ENCODE measurements around the gene FUCA1. TPM values are rescaled to one million over a fixed set of nuclear protein-coding genes. Genes with fewer than 3 reads are reported as not detected.

Gene FUCA1
- total RNA-seq, 1 donor from 2014 or later: 12.6 TPM

GRCh38 chr1:23865543-23865930, 2.6 kb downstream of the FUCA1 start:
- H3K27ac ChIP-seq: no peak overlapping the region
- H3K4me3 Mint-ChIP-seq: no peak overlapping the region
- no peaks in the 10 kb centered on the region for H3K79me2 ChIP-seq (ENCODE audit: low read depth)
- H3K4me2 ChIP-seq: no peak overlapping the region
- no peak overlapping the region for H3K27ac Mint-ChIP-seq
- H3F3A ChIP-seq (ENCODE audit: low read depth): no peaks in the 10 kb centered on the region
- no peaks in the 10 kb centered on the region for H3K36me3 ChIP-seq
- H3K4me3 ChIP-seq: no peak overlapping the region
- no peak overlapping the region for H2AFZ ChIP-seq (replicated peaks)
- H3K9me3 Mint-ChIP-seq: no peaks in the 10 kb centered on the region
- H3K36me3 Mint-ChIP-seq: no peaks in the 10 kb centered on the region
- peaks cover 43% of the 10 kb centered on the region for H3K27me3 ChIP-seq
- peaks cover 5% of the 10 kb centered on the region for H3K4me1 ChIP-seq
- no peaks in the 10 kb centered on the region for H3K9me3 ChIP-seq (ENCODE audit: low read depth)
- peaks cover 27% of the 10 kb centered on the region for H3K27me3 Mint-ChIP-seq (ENCODE audit: insufficient read depth, low read depth)
- TF ChIP-seq, protein P1, sequence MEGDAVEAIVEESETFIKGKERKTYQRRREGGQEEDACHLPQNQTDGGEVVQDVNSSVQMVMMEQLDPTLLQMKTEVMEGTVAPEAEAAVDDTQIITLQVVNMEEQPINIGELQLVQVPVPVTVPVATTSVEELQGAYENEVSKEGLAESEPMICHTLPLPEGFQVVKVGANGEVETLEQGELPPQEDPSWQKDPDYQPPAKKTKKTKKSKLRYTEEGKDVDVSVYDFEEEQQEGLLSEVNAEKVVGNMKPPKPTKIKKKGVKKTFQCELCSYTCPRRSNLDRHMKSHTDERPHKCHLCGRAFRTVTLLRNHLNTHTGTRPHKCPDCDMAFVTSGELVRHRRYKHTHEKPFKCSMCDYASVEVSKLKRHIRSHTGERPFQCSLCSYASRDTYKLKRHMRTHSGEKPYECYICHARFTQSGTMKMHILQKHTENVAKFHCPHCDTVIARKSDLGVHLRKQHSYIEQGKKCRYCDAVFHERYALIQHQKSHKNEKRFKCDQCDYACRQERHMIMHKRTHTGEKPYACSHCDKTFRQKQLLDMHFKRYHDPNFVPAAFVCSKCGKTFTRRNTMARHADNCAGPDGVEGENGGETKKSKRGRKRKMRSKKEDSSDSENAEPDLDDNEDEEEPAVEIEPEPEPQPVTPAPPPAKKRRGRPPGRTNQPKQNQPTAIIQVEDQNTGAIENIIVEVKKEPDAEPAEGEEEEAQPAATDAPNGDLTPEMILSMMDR (IDR thresholded peaks at IDR 0.05): no peak
- TF ChIP-seq EZH2 (IDR thresholded peaks at IDR 0.05) (no peak), EZH2phosphoT487 (IDR thresholded peaks at IDR 0.05) (no peak)
- H3K9ac ChIP-seq: no peak overlapping the region
- H3K4me1 Mint-ChIP-seq: peaks cover 11% of the 10 kb centered on the region
- DNase-seq (ENCODE audit: low spot score): no peak
- peaks cover 7% of the 10 kb centered on the region for H4K20me1 ChIP-seq (ENCODE audit: low read depth)

DNA sequence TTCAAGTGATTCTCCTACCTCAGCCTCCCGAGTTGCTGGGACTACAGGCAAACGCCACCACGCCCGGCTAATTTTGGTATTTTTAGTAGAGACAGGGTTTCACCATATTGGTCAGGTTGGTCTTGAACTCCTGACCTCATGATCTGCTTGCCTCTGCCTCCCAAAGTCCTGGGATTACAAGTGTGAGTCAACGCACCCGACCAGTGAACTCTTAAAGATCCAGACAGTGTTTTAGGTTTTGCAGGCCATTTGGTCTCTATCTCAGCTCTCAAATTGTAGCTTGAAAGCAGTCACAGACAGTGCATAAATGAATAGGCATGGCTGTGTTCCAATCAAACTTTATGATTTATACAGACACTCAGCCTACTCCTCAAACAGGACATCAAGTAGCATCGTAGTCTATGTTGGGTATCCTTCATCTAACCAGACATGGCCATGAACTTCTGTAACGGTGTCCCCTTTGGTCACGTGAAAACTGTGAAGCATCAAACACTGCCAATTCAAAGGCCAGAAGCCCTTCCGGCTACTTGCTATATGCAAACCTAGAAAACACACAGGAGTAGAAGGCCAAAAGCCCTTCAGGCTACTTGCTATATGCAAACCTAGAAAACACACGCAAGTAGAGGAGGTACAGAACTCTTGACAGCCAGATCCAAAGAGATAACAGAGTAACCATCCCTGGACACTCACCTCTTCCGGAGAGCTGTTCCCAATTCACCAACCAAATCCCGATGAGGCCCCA, 3.1 kb downstream of the FUCA1 start:
- Mint-ChIP-seq H3K9me3 (no peaks in the 10 kb centered on the region), H3K36me3 (no peaks in the 10 kb centered on the region), H3K4me1 (peaks cover 11% of the 10 kb centered on the region), H3K27me3 (ENCODE audit: insufficient read depth, low read depth) (peaks cover 26% of the 10 kb centered on the region), H3K27ac (no peak overlapping the region), H3K4me3 (no peak overlapping the region)
- no peak overlapping the region for H3K27ac ChIP-seq
- peaks cover 5% of the 10 kb centered on the region for H3K4me1 ChIP-seq
- H4K20me1 ChIP-seq (ENCODE audit: low read depth): peaks cover 7% of the 10 kb centered on the region
- no peaks in the 10 kb centered on the region for H3F3A ChIP-seq (ENCODE audit: low read depth)
- no peak overlapping the region for H3K9ac ChIP-seq
- no peak overlapping the region for H3K4me2 ChIP-seq
- H3K27me3 ChIP-seq: peaks cover 38% of the 10 kb centered on the region
- H3K4me3 ChIP-seq: no peak overlapping the region
- H3K9me3 ChIP-seq (ENCODE audit: low read depth): no peaks in the 10 kb centered on the region
- no peaks in the 10 kb centered on the region for H3K36me3 ChIP-seq
- no peak for DNase-seq (ENCODE audit: low spot score)
- H3K79me2 ChIP-seq (ENCODE audit: low read depth): no peaks in the 10 kb centered on the region
- no peak overlapping the region for H2AFZ ChIP-seq (replicated peaks)
- TF ChIP-seq, protein P1 (IDR thresholded peaks at IDR 0.05): no peak
- TF ChIP-seq EZH2 (IDR thresholded peaks at IDR 0.05) (no peak), EZH2phosphoT487 (IDR thresholded peaks at IDR 0.05) (no peak)

DNA sequence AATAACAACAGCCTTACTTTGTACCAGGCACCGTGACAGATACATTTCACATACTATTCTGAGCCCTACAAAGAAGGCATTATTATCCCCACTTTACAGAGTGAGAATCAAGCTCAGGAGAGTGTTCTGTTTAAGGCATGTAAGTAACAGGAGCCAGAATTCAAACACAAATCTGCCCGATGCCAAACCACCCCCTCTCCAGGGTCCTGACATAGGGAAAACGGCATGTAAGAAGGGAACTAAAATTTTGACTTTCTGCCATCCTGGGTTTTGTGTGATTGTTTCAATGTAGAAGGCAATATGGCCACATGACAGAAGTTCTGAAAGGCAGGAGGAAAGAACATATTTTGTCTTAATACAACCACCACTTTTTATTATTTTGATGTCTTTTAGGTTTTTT, 5.5 kb downstream of the FUCA1 start:
- H3K9ac ChIP-seq: no peak overlapping the region
- H3K27ac ChIP-seq: no peak overlapping the region
- peaks cover 19% of the 10 kb centered on the region for H3K27me3 ChIP-seq
- Mint-ChIP-seq H3K9me3 (no peaks in the 10 kb centered on the region), H3K4me3 (no peak overlapping the region), H3K4me1 (peaks cover 6% of the 10 kb centered on the region), H3K27me3 (ENCODE audit: insufficient read depth, low read depth) (peaks cover 15% of the 10 kb centered on the region), H3K27ac (no peak overlapping the region), H3K36me3 (no peaks in the 10 kb centered on the region)
- no peak for DNase-seq (ENCODE audit: low spot score)
- TF ChIP-seq, protein P1 (IDR thresholded peaks at IDR 0.05): no peak
- TF ChIP-seq EZH2 (IDR thresholded peaks at IDR 0.05) (no peak), EZH2phosphoT487 (IDR thresholded peaks at IDR 0.05) (no peak)
- no peaks in the 10 kb centered on the region for H3F3A ChIP-seq (ENCODE audit: low read depth)
- no peaks in the 10 kb centered on the region for H3K9me3 ChIP-seq (ENCODE audit: low read depth)
- no peak overlapping the region for H3K4me3 ChIP-seq
- H3K36me3 ChIP-seq: no peaks in the 10 kb centered on the region
- peaks cover 7% of the 10 kb centered on the region for H4K20me1 ChIP-seq (ENCODE audit: low read depth)
- H3K4me2 ChIP-seq: no peak overlapping the region
- H3K79me2 ChIP-seq (ENCODE audit: low read depth): no peaks in the 10 kb centered on the region
- H2AFZ ChIP-seq (replicated peaks): no peak overlapping the region
- peaks cover 5% of the 10 kb centered on the region for H3K4me1 ChIP-seq

All from neural progenitor cell (in vitro differentiated cells).